Loucy (cell line): Measurements from ENCODE around the gene STX5.

Experiments used
- H2AFZ ChIP-seq: fragments of 200-600 bp; sonication (generic); 2 replicates; pipeline ENCODE4 v1.6.0; 2016; ENCODE audit warnings: antibody characterized with exemption, mild to moderate bottlenecking, low read length, moderate library complexity
- H3F3A ChIP-seq: fragments of 200-600 bp; 2 replicates; pipeline ENCODE4 v1.6.0; 2016; ENCODE audit warnings: antibody characterized with exemption, low read depth, mild to moderate bottlenecking
- H3K27me3 ChIP-seq: fragments of 200-600 bp; sonication (generic); 2 replicates; pipeline ENCODE4 v1.6.1; 2014; ENCODE audit warnings: low read length, mild to moderate bottlenecking; ENCODE audit not compliant: insufficient read depth, poor library complexity, severe bottlenecking
- H3K36me3 ChIP-seq: fragments of 200-600 bp; sonication (generic); 2 replicates; pipeline ENCODE4 v1.6.1; 2016; ENCODE audit warnings: low read length; ENCODE audit not compliant: insufficient read depth
- H3K4me1 ChIP-seq: fragments of 200-600 bp; sonication (generic); 2 replicates; pipeline ENCODE4 v1.5.1; 2014; ENCODE audit warnings: low read length, mild to moderate bottlenecking; ENCODE audit not compliant: insufficient read depth, poor library complexity, severe bottlenecking
- H3K4me2 ChIP-seq: fragments of 200-600 bp; sonication (generic); 2 replicates; pipeline ENCODE4 v1.6.0; 2014; ENCODE audit warnings: antibody characterized with exemption, low read length, low read depth, mild to moderate bottlenecking; ENCODE audit not compliant: poor library complexity, severe bottlenecking
- H3K4me3 ChIP-seq: fragments of 200-600 bp; sonication (generic); 2 replicates; pipeline ENCODE4 v1.5.1; 2014; ENCODE audit warnings: low read length, mild to moderate bottlenecking, mixed read lengths; ENCODE audit not compliant: poor library complexity, severe bottlenecking
- H3K79me2 ChIP-seq: fragments of 200-600 bp; sonication (generic); 2 replicates; pipeline ENCODE4 v1.6.1; 2014; ENCODE audit warnings: low read length; ENCODE audit not compliant: insufficient read depth
- H3K9ac ChIP-seq: fragments of 200-600 bp; sonication (generic); 2 replicates; pipeline ENCODE4 v1.6.0; 2014; ENCODE audit warnings: mild to moderate bottlenecking, low read depth, low read length, moderate library complexity; ENCODE audit not compliant: poor library complexity, severe bottlenecking
- H3K9me2 ChIP-seq: fragments of 200-600 bp; sonication (generic); replicated peaks from 2 replicates; pipeline ENCODE4 v1.6.1; 2016; ENCODE audit warnings: low read depth, low read length, mixed read lengths
- H3K9me3 ChIP-seq: fragments of 200-600 bp; sonication (generic); 2 replicates; pipeline ENCODE4 v1.6.1; 2014; ENCODE audit warnings: mild to moderate bottlenecking, antibody characterized with exemption, low read length, low read depth; ENCODE audit not compliant: insufficient read depth
- H4K20me1 ChIP-seq: fragments of 200-600 bp; sonication (generic); 2 replicates; pipeline ENCODE4 v1.6.0; 2014; ENCODE audit warnings: antibody characterized with exemption, low read length, mild to moderate bottlenecking; ENCODE audit not compliant: insufficient read depth, poor library complexity, severe bottlenecking
- CTCF ChIP-seq: fragments of 200-600 bp; sonication (generic); conservative IDR thresholded peaks from 2 replicates; pipeline ENCODE4 v1.5.1; 2014; ENCODE audit warnings: mild to moderate bottlenecking, antibody characterized with exemption, low read length
- EZH2phosphoT487 ChIP-seq: fragments of 200-600 bp; IDR thresholded peaks from 2 replicates; pipeline ENCODE4 v1.6.1; 2018; ENCODE audit warnings: antibody characterized with exemption, mild to moderate bottlenecking, moderate library complexity, borderline replicate concordance

The STX5 gene

GRCh38 chr11:62777389-62777788, 54.5 kb downstream of the STX5 start:
- H3K36me3 ChIP-seq: peaks cover 14% of the 10 kb centered on the region; the same call in 1 of the 2 replicates
- H3K4me1 ChIP-seq: no peaks in the 10 kb centered on the region
- H3K9me2 ChIP-seq: no peaks in the 10 kb centered on the region
- no peak overlapping the region for H2AFZ ChIP-seq
- 0 out of 2 replicates have a peak, but pooled peaks cover under 1% of the 10 kb centered on the region for H3K79me2 ChIP-seq
- H3K9ac ChIP-seq: no peak overlapping the region
- H3K4me3 ChIP-seq: no peak overlapping the region
- H4K20me1 ChIP-seq: no peaks in the 10 kb centered on the region
- TF ChIP-seq CTCF: no peak
- no peak for TF ChIP-seq EZH2phosphoT487
- H3K27me3 ChIP-seq: no peaks in the 10 kb centered on the region
- H3F3A ChIP-seq: no peaks in the 10 kb centered on the region
- H3K9me3 ChIP-seq: no peaks in the 10 kb centered on the region
- H3K4me2 ChIP-seq: no peak overlapping the region

- Histone ChIP-seq H3K36me3 (peaks cover 14% of the 10 kb centered on the region; the same call in 1 of the 2 replicates), H3K27me3 (no peaks in the 10 kb centered on the region), H3K9ac (no peak overlapping the region), H3K9me2 (no peaks in the 10 kb centered on the region), H3K4me2 (no peak overlapping the region), H2AFZ (no peak overlapping the region), H4K20me1 (no peaks in the 10 kb centered on the region), H3K4me1 (peaks cover under 1% of the 10 kb centered on the region), H3F3A (0 out of 2 replicates have a peak, but pooled peaks cover 3% of the 10 kb centered on the region), H3K4me3 (no peak overlapping the region), H3K9me3 (no peaks in the 10 kb centered on the region), H3K79me2 (peaks cover 8% of the 10 kb centered on the region; the same call in 1 of the 2 replicates)
- TF ChIP-seq CTCF: no peak
- no peak for TF ChIP-seq EZH2phosphoT487
Measured at GRCh38 chr11:62775646-62776045, 56.2 kb downstream of the STX5 start.

- no peak for TF ChIP-seq EZH2phosphoT487
- TF ChIP-seq CTCF: no peak
- H3K4me2 ChIP-seq: no peak overlapping the region
- peaks cover 8% of the 10 kb centered on the region; the same call in 1 of the 2 replicates for H3K79me2 ChIP-seq
- H3K27me3 ChIP-seq: no peaks in the 10 kb centered on the region
- no peaks in the 10 kb centered on the region for H3K9me2 ChIP-seq
- H3F3A ChIP-seq: 0 out of 2 replicates have a peak, but pooled peaks cover 6% of the 10 kb centered on the region
- no peaks in the 10 kb centered on the region for H3K9me3 ChIP-seq
- no peaks in the 10 kb centered on the region for H4K20me1 ChIP-seq
- no peak overlapping the region for H3K4me3 ChIP-seq
- H2AFZ ChIP-seq: no peak overlapping the region
- peaks cover 7% of the 10 kb centered on the region for H3K4me1 ChIP-seq
- no peak overlapping the region for H3K9ac ChIP-seq
- H3K36me3 ChIP-seq: peaks cover 14% of the 10 kb centered on the region; the same call in 1 of the 2 replicates
Measured at GRCh38 chr11:62774407-62774806, 57.4 kb downstream of the STX5 start.
